Spleen (tissue), 11 donors: ENCODE measurements around the gene RHOT2. TPM values are rescaled to one million over a fixed set of nuclear protein-coding genes. Genes with fewer than 3 reads are reported as not detected.

Source experiments
- DNase-seq: peaks from one replicate; pipeline ENCODE4 v3.0.0-alpha.2; 2020
- H3K27ac ChIP-seq, 8 donors: fragments of 200-600 bp; sonication (generic) in 7 of 8; 1 replicate in 4 of 8; 2 replicates in 4 of 8; pipeline versions ENCODE4 v1.5.0 to v1.8.0; 2016 to 2021; ENCODE audit warnings: inconsistent platforms in 4 of 8, mild to moderate bottlenecking in 4 of 8, moderate library complexity in 1 of 8
- H3K27me3 ChIP-seq, 7 donors: fragments of 200-600 bp; sonication (generic) in 6 of 7; replicated peaks in 1 of 7; 1 replicate in 4 of 7; 2 replicates in 3 of 7; pipeline versions ENCODE4 v1.5.0 to v1.8.0; 2016 to 2021; ENCODE audit warnings: inconsistent platforms in 3 of 7, mild to moderate bottlenecking in 1 of 7
- H3K36me3 ChIP-seq, 6 donors: fragments of 200-600 bp; sonication (generic) in 5 of 6; 1 replicate in 4 of 6; 2 replicates in 2 of 6; pipeline versions ENCODE4 v1.5.0 to v1.8.0; 2016 to 2021; ENCODE audit warnings: inconsistent platforms in 2 of 6
- H3K4me1 ChIP-seq, 6 donors: fragments of 200-600 bp; sonication (generic) in 5 of 6; 1 replicate in 3 of 6; 2 replicates in 3 of 6; pipeline versions ENCODE4 v1.5.0 to v1.8.0; 2016 to 2021; ENCODE audit warnings: inconsistent platforms in 3 of 6
- H3K4me3 ChIP-seq, 8 donors: fragments of 200-600 bp; sonication (generic) in 7 of 8; 1 replicate in 4 of 8; 2 replicates in 4 of 8; pipeline versions ENCODE4 v1.5.0 to v1.8.0; 2016 to 2021; ENCODE audit warnings: inconsistent platforms in 4 of 8, mild to moderate bottlenecking in 4 of 8, moderate library complexity in 2 of 8
- H3K9me3 ChIP-seq, 8 donors: fragments of 200-600 bp; sonication (generic) in 7 of 8; 1 replicate in 4 of 8; 2 replicates in 4 of 8; pipeline versions ENCODE4 v1.5.0 to v1.8.0; 2016 to 2021; ENCODE audit warnings: inconsistent platforms in 4 of 8
- CTCF ChIP-seq, 11 experiments: fragments of 200-600 bp in 7 of 11; fragments of 450-650 bp in 4 of 11; sonication (generic) in 4 of 11; IDR thresholded peaks in 8 of 11; conservative IDR thresholded peaks in 3 of 11; 1 replicate in 7 of 11; 2 replicates in 4 of 11; pipeline versions ENCODE4 v1.4.0 to v1.8.0; 2016 to 2021; ENCODE audit warnings: antibody characterized with exemption in 11 of 11, inconsistent platforms in 4 of 11, mild to moderate bottlenecking in 1 of 11
- POLR2A ChIP-seq, 3 donors: fragments of 450-650 bp; IDR thresholded peaks; one replicate each; pipeline ENCODE4 v1.5.1; 2017; ENCODE audit warnings: antibody characterized with exemption in 3 of 3, mild to moderate bottlenecking in 1 of 3
- POLR2AphosphoS5 ChIP-seq, 3 donors: sonication (generic); formaldehyde crosslinking; IDR thresholded peaks; one replicate each; pipeline ENCODE4 v1.5.1; 2017; ENCODE audit warnings: antibody characterized with exemption in 3 of 3
- WGBS, 5 donors: extraction: QIAGEN DNeasy Blood & Tissue Kit in 3 of 5; methylation state at CpG; one replicate each; pipeline versions ENCODE4 v1.1.5 to v1.1.7; 2013 to 2018; 5-methylcytosine and 5-hydroxymethylcytosine counted together
- intact Hi-C: fragments of 100-400 bp; cut with DNase I; formaldehyde crosslinking; loops from one replicate; pipeline ENCODE4 v1.15.0; 2023; ENCODE audit warnings: low total_unique reads
- polyA plus RNA-seq, 3 donors: library from polyadenylated mRNA; stranded (reverse); fragments of 200-250 nt; gene quantifications; one replicate each; pipeline ENCODE4 v1.2.1, GENCODE V29; 2013
- total RNA-seq, 7 donors: library from RNA; depleted of rRNA in 3 of 7; stranded (reverse); fragments of >200 nt in 3 of 7; fragmentation: NEBNext Ultra II Directional in 4 of 7; extraction: Animal tissue kit (Norgen Biotek cat#: 25700) in 4 of 7; gene quantifications; one replicate each; pipeline versions ENCODE4 v1.1.0 to v1.2.1, GENCODE V29; 2016 to 2021
- donor health status: healthy with polysubstance abuse.
- donor health status: DM: no; HTN: no; CAD: no; lungs with moderate emphysema.
- donor health status: DM: no; HTN: no; CAD: no.
- donor health status: Bipolar disorder and iron deficiency.
- donor health status: healthy.
- donor health status: DM: no; HTN: no; CAD: no.
- donor health status: DM: yes; HTN: yes; CAD: no.

The RHOT2 gene
- total and polyA plus RNA-seq, 10 donors, result 71.3 to 309 (median 137) TPM

- Histone ChIP-seq H3K27ac (no peak overlapping the region), H3K4me3 (no peak overlapping the region), H3K4me1 (peaks cover 0 to 46% (median 22%) of the 10 kb centered on the region in 6 donors), H3K9me3 (no peaks in the 10 kb centered on the region), H3K27me3 (peaks cover 6 to 99% (median 91%) of the 10 kb centered on the region in 7 donors), H3K36me3 (no peaks in the 10 kb centered on the region)
- DNase-seq, result no peak
- TF ChIP-seq POLR2AphosphoS5 (IDR thresholded peaks at IDR 0.05) (no peak), POLR2A (IDR thresholded peaks at IDR 0.05) (no peak), CTCF (IDR thresholded peaks at IDR 0.05 in 8 of 11, conservative IDR thresholded peaks at IDR 0.05 in 3 of 11) (no peak)
- WGBS, 5 donors, result 67 to 82% (median 81%) methylated on average over 1 to 12 of the region's 12 CpGs
- intact Hi-C loops, result no loop called here
Observed at GRCh38 chr16:703406-703805, 35.5 kb downstream of the RHOT2 start.

- TF ChIP-seq POLR2AphosphoS5 (IDR thresholded peaks at IDR 0.05), result no peak
- TF ChIP-seq POLR2A (IDR thresholded peaks at IDR 0.05), result no peak
- no peak for TF ChIP-seq CTCF (IDR thresholded peaks at IDR 0.05 in 8 of 11, conservative IDR thresholded peaks at IDR 0.05 in 3 of 11)
- intact Hi-C loops, result no loop called here
- H3K27me3 ChIP-seq, result peaks cover 6 to 100% (median 96%) of the 10 kb centered on the region in 7 donors
- DNase-seq, result no peak
- H3K9me3 ChIP-seq, result no peaks in the 10 kb centered on the region
- peaks cover 0 to 46% (median 22%) of the 10 kb centered on the region in 6 donors for H3K4me1 ChIP-seq
- no peaks in the 10 kb centered on the region for H3K36me3 ChIP-seq
- WGBS, 5 donors, result 54 to 80% (median 68%) methylated on average over 1 to 7 of the region's 7 CpGs
- no peak overlapping the region for H3K27ac ChIP-seq
- no peak overlapping the region for H3K4me3 ChIP-seq
Observed at GRCh38 chr16:704047-704446, 36.1 kb downstream of the RHOT2 start.

GRCh38 chr16:704552-705380 is 36.8 kb downstream of the RHOT2 start:
- no peak for DNase-seq
- intact Hi-C loops, result no loop called here
- TF ChIP-seq POLR2A (IDR thresholded peaks at IDR 0.05), result no peak
- no peak for TF ChIP-seq POLR2AphosphoS5 (IDR thresholded peaks at IDR 0.05)
- TF ChIP-seq CTCF (IDR thresholded peaks at IDR 0.05 in 8 of 11, conservative IDR thresholded peaks at IDR 0.05 in 3 of 11), result no peak
- Histone ChIP-seq H3K9me3 (no peaks in the 10 kb centered on the region), H3K36me3 (no peaks in the 10 kb centered on the region), H3K27ac (no peak overlapping the region), H3K4me1 (peaks cover 0 to 40% (median 22%) of the 10 kb centered on the region in 6 donors), H3K27me3 (peaks cover 6 to 100% (median 96%) of the 10 kb centered on the region in 7 donors), H3K4me3 (peak overlapping the region in 1 of 8 donors; percentile 48)
- WGBS, 5 donors, result 8 to 15% (median 14%) methylated on average over 11 to 50 of the region's 50 CpGs

- intact Hi-C loops, result no loop called here
- peaks cover 4 to 100% (median 96%) of the 10 kb centered on the region in 7 donors for H3K27me3 ChIP-seq
- WGBS, 5 donors, result 0 to 2% (median 1%) methylated on average over 1 to 114 of the region's 115 CpGs; no CpG with 5 or more reads in 1 of the 5 donors
- peaks cover 0 to 33% (median 15%) of the 10 kb centered on the region in 6 donors for H3K4me1 ChIP-seq
- H3K36me3 ChIP-seq, result no peaks in the 10 kb centered on the region
- H3K9me3 ChIP-seq, result no peaks in the 10 kb centered on the region
- no peak for DNase-seq
- no peak within 1 kb of the TSS for H3K27ac ChIP-seq
- TF ChIP-seq POLR2A (IDR thresholded peaks at IDR 0.05), result no peak
- peak within 1 kb of the TSS in 2 of 8 donors; percentile 4 to 48 for H3K4me3 ChIP-seq
Observed at GRCh38 chr16:705431-706188, 37.7 kb downstream of the RHOT2 start, which contains the start of gene FBXL16. TSS of gene FBXL16 (minus strand) at chr16:705801. CDS start at chr16:697405, 8,396 bp downstream.
